ENCODE data around the gene TTC16.
A peak's percentile ranks its signal among the peaks of the same experiment; 100 is the strongest.

Gene TTC16

GRCh38 chr9:127698985-127699670 lies 16.8 kb upstream of the TTC16 start:
- peak; percentile 92 to 93 for DNase-seq

DNA sequence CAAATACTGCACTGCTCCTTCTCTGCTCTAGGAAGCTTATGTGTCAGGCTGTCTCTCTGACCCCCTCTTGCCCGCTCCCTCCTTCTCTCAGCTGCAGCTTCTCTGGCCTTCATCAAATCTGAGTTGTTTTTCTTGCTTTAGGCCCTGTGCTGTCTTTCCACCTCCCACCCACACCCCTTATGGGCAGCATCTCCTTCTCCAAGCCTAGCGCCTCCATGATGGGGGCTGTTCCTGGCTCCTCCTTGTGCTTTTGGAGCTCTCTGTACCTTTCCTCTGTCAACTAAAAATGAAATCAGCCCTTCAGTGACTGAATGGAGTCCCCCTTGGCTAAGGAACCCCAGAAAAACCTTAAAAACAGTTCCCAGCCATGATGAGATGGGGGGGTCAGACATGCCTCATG lies 15.7 kb upstream of the TTC16 start:
- DNase-seq: no peak

GRCh38 chr9:127700594-127701255 lies 15.2 kb upstream of the TTC16 start:
- DNase-seq: no peak

DNA sequence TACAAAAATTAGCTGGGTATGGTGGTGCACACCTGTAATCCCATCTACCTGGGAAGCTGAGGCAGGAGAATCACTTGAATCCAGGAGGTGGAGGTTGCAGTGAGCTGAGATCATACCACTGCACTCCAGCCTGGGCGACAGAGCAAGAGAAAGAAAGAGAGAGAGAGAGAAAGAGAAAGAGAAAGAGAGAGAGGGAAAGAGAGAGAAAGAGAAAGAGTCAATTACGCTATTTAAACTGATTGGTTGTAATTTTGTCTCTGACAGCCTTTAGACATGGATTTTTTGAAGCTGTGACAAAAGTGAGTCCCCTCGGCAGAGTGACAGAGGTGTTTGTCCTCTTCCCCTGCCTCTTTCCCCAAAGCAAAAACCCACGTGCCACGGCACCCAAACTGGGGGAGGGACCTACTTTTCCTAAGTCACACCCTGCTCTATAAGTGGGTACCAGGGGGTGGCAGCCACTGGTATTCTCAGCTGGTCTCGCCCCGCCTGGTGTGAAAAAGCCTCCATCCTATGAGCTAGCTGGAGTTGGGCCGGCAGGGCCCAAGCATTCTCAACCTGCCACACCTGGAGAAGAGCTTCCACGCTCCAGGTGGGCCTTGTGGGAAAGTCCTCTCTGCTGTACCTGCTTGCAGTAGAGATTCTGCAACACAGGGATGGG lies 12.5 kb upstream of the TTC16 start:
- DNase-seq: no peak

DNA sequence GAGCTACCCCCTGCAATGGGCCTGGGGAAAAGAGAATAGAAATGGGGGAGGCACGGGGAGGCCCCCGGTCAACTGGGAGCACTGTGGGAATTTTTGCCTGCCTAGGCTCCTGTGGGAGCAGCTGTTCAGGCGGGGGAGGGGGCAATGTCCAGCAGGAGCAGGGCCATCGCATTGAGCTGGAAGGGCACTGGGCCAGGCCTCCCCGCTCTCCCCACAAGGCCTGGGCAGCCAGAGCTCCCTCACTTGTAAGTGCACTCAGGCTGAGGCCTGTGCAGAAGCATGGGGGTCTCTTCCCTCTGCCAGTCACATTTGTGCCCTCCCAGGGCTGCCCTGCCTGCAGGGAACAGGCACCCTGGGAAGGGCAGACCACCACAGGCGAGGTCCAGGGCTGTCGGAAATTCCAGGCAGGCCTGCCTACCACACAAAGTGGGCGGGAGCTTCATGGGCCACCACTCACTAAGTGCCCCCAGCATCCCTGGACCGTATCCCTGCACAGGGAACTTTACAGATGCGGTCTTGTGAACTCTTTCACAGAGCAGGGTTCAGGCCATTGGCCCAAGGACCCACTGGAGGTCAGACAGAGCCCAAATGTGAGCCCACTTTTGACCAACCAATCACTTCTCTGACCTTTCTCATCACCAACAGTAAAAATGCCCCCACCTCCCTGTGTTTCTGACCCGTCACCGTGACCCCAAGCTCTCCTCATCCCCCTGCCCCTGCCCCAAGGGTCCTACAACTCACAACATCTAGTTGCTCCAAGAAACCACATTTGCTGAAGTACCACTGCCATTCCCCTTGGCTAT lies 10.1 kb upstream of the TTC16 start:
- DNase-seq: no peak

DNA sequence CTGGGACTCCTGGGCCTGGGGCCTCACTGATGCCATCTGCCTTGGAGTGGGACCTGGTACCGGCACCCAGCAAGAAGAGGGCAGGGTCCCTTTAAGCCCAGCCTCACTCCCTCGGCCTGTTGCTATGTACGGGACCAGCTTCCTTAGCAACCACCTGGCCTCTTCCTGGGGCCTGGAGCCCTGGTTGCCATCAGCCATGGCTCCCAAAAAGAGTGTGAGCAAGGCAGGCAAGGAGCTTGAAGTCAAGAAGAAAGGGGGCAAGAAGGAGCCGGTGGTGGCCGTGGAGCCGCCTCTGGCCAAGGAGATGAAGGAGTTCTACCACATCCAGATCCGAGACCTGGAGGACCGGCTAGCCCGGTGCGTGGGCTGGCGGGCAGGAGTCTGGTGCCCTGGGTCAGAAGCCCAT lies 9.0 kb upstream of the TTC16 start, which contains the start of gene CFAP157:
Gene CFAP157, plus strand, starts transcription at position 153 of the 406 bp plus-strand sequence. Its CDS starts 44 bp downstream, at position 197.
- DNase-seq: no peak

GRCh38 chr9:127707766-127708165 lies 8.1 kb upstream of the TTC16 start:
- peak; percentile 41 to 76 for DNase-seq

DNA sequence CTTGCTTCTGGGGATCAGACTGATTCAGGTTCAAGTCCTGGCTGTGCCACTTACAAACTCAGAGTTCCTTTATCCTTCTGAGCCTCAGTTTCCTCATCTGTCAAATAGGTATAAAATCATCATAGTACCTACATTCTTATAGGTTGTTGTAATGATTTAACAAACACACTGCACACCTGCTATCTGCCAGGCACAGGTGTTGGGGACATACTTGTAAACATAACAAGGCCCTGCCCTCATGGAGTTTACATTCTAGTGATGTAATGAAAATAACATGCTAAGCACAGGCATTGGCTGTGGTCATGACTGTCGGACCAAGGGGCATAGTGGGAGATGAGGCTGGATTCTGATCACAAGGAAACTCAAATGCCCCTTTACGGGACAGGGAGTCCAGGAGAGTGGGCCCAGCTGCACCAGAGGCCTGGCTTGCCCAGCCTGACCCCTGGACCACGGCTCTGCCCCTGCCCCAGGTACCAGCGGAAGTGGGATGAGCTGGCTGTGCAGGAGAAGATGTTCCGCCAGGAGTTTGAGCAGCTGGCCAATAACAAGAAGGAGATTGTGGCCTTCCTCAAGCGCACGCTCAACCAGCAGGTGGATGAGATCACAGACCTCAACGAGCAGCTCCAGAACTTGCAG lies 6.8 kb upstream of the TTC16 start:
- no peak for DNase-seq

- no peak for DNase-seq
Observed at GRCh38 chr9:127710204-127710783, 5.6 kb upstream of the TTC16 start.

DNA sequence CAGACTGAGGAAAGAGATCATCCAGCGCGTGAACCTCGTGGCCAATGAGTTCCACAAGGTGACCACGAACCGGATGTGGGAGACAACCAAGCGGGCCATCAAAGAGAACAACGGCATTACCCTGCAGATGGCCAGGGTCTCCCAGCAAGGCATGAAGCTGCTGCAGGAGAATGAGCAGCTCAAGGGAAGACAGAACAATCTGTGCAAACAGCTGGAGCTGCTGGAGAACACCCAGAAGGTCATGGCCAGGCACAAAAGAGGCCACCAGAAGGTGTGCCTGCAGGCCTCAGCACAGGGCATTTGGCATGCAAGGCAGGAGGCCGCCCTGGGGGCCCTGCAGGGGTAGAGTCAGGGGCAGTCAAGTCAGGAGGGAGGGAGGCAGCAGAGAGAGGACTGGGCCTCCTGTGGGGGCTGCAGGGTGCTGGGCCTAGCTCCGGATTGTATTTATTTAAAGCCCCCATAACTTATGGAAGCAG lies 4.6 kb upstream of the TTC16 start:
- DNase-seq: peak in 1 of 2 donors; percentile 27

DNA sequence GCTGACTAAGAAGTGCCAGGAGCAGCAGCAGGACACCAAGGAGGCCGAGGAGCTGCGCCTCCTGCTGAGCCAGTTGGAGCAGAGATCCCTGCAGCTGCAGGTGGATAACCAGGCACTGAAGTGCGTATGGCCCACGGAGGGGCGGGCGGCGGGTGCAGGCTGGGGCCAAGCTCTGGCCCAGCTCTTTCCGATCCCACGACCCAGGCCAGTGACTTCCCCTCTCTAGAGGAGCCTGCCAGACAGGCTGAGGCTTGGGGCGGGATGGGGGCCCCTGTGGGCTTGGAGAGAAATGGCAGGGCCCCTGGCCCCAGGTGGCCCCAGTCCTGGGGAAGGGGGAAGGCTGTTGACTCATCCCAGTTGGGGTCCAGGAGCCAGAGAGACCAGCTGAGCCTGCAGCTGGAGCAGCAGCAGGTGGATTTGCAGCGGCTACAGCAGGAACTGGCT lies 4.0 kb upstream of the TTC16 start:
- DNase-seq: no peak

GRCh38 chr9:127712371-127712770 lies 3.5 kb upstream of the TTC16 start:
- no peak for DNase-seq

- no peak for DNase-seq
Observed at GRCh38 chr9:127712867-127713266, 3.0 kb upstream of the TTC16 start.

DNA sequence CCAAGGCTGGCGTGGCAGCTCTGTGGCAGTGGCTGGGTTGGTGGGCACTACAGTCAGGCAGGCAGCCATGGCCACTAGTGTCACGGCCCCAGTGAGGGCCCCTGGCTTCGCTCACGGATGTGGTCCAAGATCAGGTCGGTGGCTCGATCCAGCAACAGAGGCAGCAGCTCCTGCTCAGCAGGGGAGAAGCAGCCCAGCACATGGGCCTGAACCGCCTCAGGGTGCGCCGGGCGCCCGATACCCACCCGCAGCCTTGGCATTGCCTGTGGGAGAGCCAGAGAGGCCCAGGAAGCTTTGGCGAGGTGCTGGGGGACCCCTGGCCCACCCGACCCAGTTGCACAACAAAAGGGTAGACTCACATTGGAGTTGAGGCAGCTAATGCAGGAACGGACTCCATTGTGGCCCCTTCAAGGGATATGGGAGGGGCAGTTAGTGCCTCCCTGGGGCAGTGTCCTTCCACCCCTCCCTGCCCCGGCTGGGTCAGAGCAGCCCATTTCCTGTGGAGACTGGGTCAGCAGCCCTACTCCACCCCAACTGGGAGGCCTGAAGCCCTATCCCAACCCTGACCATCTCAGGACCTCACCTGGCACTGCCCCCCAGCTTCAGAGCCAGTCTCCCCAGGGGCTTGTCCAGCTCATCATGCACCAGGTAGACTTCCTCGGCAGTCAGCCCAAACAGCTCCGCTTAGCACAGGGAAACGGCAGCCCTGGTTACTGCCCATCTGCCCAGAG lies 1.7 kb upstream of the TTC16 start:
- DNase-seq: no peak

GRCh38 chr9:127714951-127715469 lies 869 bp upstream of the TTC16 start:
- DNase-seq: no peak

GRCh38 chr9:127716412-127716811 lies 533 bp downstream of the TTC16 start:
- DNase-seq: no peak

DNA sequence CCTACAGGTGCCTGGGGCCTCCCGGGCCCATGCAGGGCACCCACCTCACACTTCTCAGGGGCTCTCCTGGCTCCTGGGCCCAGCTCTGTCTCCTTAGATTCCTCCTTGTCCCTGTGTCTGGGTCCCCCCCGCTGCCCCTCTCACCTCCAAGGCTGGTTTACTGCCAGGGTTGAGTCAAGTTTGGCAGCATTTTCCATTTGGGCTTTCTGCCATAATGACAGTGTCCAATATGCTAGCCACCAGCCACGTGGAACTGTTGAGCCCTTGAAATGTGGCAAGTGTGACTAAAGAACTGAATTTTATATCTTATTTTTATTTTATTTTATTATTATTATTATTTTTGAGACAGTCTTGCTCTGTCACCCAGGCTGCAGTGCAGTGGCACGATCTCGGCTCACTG lies 1.9 kb downstream of the TTC16 start:
- no peak for DNase-seq

DNA sequence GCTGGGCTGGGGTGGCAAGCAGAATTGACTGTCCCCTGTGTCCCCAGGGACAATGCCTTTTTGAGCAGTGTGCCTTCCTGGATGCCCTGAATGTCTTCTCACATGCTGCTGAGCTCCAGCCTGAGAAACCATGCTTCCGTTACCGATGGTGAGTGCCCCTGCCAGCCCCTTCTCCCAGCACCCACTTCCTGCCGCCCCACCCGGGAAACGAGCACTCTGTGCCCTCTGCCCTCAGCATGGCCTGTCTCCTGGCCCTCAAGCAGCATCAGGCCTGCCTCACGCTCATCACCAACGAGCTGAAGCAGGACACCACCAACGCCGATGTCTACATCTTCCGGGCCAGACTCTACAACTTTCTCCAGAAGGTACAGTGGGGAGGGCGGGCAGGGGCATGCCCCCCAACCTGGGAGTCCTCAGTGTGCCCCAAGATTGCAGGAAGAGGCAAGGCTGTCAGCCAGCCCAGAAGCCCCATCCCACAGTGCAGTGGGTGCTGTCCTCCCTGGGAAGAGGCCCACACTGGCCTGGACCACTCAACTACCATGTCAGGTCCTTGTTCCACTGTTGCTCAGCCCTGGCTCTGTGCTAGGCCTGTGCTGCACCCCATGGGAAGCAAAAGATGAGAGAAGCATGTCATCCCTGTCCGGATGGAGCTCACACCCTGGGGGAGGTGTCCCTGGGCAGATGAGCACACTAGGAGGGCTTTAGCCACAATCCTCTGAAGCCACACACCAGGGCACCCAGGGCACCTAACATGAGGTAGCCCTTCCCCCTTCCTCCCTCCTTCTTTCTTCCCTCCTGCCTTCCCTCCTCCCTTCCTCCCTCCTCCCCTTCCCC lies 4.4 kb downstream of the TTC16 start:
- DNase-seq: peak in 1 of 2 donors; percentile 47

- no peak for DNase-seq
Observed at GRCh38 chr9:127720865-127721227, 5.0 kb downstream of the TTC16 start.

GRCh38 chr9:127721391-127721821 lies 5.5 kb downstream of the TTC16 start:
- DNase-seq: peak in 1 of 2 donors; percentile 28

All from CD4-positive, alpha-beta T cell treated with Interferon alpha-2 for 1 hour (primary cell).